Measurements from ENCODE around the gene ITPR3.

ITPR3 gene

GRCh38 chr6:33584700-33585402, 36.3 kb upstream of the ITPR3 start:
- Histone ChIP-seq H3K27ac (ENCODE audit: low read depth, low read length) (no peak overlapping the region), H3K9ac (ENCODE audit: low read length) (no peak overlapping the region), H3K4me3 (ENCODE audit: low read length) (no peak overlapping the region), H3K4me1 (ENCODE audit: control insufficient read depth, insufficient read depth, low read length) (peaks cover 2% of the 10 kb centered on the region), H3K27me3 (ENCODE audit: control insufficient read depth, insufficient read depth, low read length) (no peaks in the 10 kb centered on the region), H3K36me3 (ENCODE audit: control insufficient read depth, insufficient read depth, low read length) (no peaks in the 10 kb centered on the region)

GRCh38 chr6:33585403-33586107, 35.6 kb upstream of the ITPR3 start:
- no peaks in the 10 kb centered on the region for H3K4me1 ChIP-seq (ENCODE audit: control insufficient read depth, insufficient read depth, low read length)
- H3K27ac ChIP-seq (ENCODE audit: low read depth, low read length): no peak overlapping the region
- H3K36me3 ChIP-seq (ENCODE audit: control insufficient read depth, insufficient read depth, low read length): no peaks in the 10 kb centered on the region
- no peak overlapping the region for H3K4me3 ChIP-seq (ENCODE audit: low read length)
- H3K27me3 ChIP-seq (ENCODE audit: control insufficient read depth, insufficient read depth, low read length): no peaks in the 10 kb centered on the region
- no peak overlapping the region for H3K9ac ChIP-seq (ENCODE audit: low read length)

GRCh38 chr6:33586108-33586640, 34.9 kb upstream of the ITPR3 start:
- Histone ChIP-seq H3K4me3 (ENCODE audit: low read length) (no peak overlapping the region), H3K9ac (ENCODE audit: low read length) (no peak overlapping the region), H3K4me1 (ENCODE audit: control insufficient read depth, insufficient read depth, low read length) (no peaks in the 10 kb centered on the region), H3K36me3 (ENCODE audit: control insufficient read depth, insufficient read depth, low read length) (no peaks in the 10 kb centered on the region), H3K27ac (ENCODE audit: low read depth, low read length) (no peak overlapping the region), H3K27me3 (ENCODE audit: control insufficient read depth, insufficient read depth, low read length) (no peaks in the 10 kb centered on the region)

- Histone ChIP-seq H3K36me3 (ENCODE audit: control insufficient read depth, insufficient read depth, low read length) (no peaks in the 10 kb centered on the region), H3K4me1 (ENCODE audit: control insufficient read depth, insufficient read depth, low read length) (no peaks in the 10 kb centered on the region), H3K4me3 (ENCODE audit: low read length) (no peak overlapping the region), H3K27me3 (ENCODE audit: control insufficient read depth, insufficient read depth, low read length) (no peaks in the 10 kb centered on the region), H3K9ac (ENCODE audit: low read length) (no peak overlapping the region), H3K27ac (ENCODE audit: low read depth, low read length) (no peak overlapping the region)
These were observed 33.6 kb upstream of the ITPR3 start for GRCh38 chr6:33587529-33587928.

GRCh38 chr6:33588894-33589293, 32.2 kb upstream of the ITPR3 start:
- no peaks in the 10 kb centered on the region for H3K4me1 ChIP-seq (ENCODE audit: control insufficient read depth, insufficient read depth, low read length)
- H3K27me3 ChIP-seq (ENCODE audit: control insufficient read depth, insufficient read depth, low read length): no peaks in the 10 kb centered on the region
- H3K36me3 ChIP-seq (ENCODE audit: control insufficient read depth, insufficient read depth, low read length): no peaks in the 10 kb centered on the region
- no peak overlapping the region for H3K27ac ChIP-seq (ENCODE audit: low read depth, low read length)
- H3K4me3 ChIP-seq (ENCODE audit: low read length): no peak overlapping the region
- no peak overlapping the region for H3K9ac ChIP-seq (ENCODE audit: low read length)

DNA sequence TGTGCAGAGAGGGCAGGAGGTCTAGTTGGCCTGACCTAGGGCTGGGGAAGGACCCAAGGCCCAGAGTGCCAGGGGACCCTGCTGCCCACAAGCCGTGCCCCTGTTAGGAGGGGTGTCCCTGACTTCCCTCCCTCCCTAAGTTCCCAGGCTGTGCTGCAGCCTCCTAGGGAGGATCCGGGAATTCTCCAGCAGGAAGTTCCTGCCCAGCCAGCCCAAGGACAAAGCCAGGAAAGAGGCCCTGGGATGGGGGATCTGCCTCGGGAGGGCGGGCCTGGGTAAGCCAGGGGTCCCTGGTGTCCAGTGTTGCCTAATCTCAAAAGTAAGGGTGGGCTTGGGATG, 31.8 kb upstream of the ITPR3 start:
- no peaks in the 10 kb centered on the region for H3K27me3 ChIP-seq (ENCODE audit: control insufficient read depth, insufficient read depth, low read length)
- no peaks in the 10 kb centered on the region for H3K4me1 ChIP-seq (ENCODE audit: control insufficient read depth, insufficient read depth, low read length)
- no peak overlapping the region for H3K4me3 ChIP-seq (ENCODE audit: low read length)
- H3K36me3 ChIP-seq (ENCODE audit: control insufficient read depth, insufficient read depth, low read length): no peaks in the 10 kb centered on the region
- H3K27ac ChIP-seq (ENCODE audit: low read depth, low read length): no peak overlapping the region
- no peak overlapping the region for H3K9ac ChIP-seq (ENCODE audit: low read length)

DNA sequence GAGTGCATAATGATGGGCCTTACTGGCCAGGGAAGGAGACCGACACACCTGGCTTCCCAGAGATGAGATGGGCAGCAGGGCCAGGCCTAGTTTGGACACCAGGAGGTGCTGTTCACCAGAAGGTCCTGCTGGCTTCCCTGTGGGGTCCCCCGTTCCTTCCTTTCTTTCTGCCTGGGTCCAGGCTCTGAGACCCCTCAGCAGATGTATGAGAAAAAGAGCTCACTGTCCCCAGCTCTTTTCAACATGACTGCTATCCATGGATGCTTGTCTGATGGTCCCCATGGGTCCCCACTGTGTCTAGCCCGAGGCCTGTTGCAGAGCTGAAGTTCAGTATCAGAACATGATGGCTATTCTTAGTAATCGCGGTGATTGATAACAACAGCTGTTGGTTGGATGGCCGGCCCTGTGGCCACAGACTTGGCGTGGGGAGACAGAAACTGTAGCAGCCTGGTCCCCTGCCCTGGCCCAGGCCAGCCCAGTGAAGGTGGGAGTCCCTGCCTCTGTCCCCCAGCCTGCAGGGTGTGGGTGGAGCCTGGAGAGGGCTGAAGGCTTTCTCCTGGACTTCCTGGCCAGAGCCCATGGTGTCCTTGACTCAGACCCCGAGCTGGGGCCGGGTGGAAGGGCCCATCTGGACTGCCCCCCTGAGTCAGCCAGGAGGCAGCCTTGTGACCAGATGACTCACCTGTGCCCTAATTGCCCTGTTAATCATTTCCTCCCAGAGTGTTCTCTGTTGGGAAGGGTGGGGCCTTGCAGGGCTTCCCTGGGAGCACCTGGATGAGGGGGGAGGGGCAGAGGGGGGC, 31.2 kb upstream of the ITPR3 start:
- H3K9ac ChIP-seq (ENCODE audit: low read length): no peak overlapping the region
- no peaks in the 10 kb centered on the region for H3K27me3 ChIP-seq (ENCODE audit: control insufficient read depth, insufficient read depth, low read length)
- H3K27ac ChIP-seq (ENCODE audit: low read depth, low read length): no peak overlapping the region
- H3K36me3 ChIP-seq (ENCODE audit: control insufficient read depth, insufficient read depth, low read length): no peaks in the 10 kb centered on the region
- no peaks in the 10 kb centered on the region for H3K4me1 ChIP-seq (ENCODE audit: control insufficient read depth, insufficient read depth, low read length)
- H3K4me3 ChIP-seq (ENCODE audit: low read length): no peak overlapping the region

DNA sequence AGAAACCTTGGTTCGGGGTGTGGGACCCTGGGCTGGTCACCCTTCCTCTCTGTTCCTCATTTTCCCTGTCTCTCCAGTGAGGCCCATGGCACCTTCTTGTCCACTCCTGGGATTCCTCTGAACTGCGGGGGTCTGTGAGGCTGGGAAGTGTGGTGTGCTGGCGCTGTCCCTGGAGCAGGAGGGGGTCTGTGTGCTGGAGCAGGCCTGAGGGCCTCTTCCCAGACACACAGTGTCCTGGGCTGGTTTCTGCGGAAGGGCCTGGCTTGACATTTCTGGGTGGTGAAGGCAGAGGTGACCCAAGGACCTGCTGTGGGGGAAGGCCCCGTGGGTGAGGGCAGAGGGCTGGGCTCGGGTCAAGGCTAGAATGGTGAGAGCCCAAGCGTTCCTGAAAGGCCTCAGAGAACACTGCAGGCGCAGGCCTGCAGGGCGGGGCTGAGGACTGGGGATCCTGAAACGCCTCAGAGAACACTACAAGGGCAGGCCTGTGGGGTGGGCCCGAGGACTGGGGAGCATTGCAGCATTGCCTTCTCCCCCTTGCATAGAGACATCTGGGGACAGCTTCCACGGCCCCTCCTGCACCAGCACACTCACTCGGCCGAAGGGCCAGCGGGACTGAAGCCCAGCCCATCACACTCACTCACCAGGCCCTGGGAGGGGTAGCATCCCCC, 30.5 kb upstream of the ITPR3 start:
- Histone ChIP-seq H3K27ac (ENCODE audit: low read depth, low read length) (no peak overlapping the region), H3K9ac (ENCODE audit: low read length) (no peak overlapping the region), H3K4me3 (ENCODE audit: low read length) (no peak overlapping the region), H3K36me3 (ENCODE audit: control insufficient read depth, insufficient read depth, low read length) (no peaks in the 10 kb centered on the region), H3K4me1 (ENCODE audit: control insufficient read depth, insufficient read depth, low read length) (no peaks in the 10 kb centered on the region), H3K27me3 (ENCODE audit: control insufficient read depth, insufficient read depth, low read length) (no peaks in the 10 kb centered on the region)

DNA sequence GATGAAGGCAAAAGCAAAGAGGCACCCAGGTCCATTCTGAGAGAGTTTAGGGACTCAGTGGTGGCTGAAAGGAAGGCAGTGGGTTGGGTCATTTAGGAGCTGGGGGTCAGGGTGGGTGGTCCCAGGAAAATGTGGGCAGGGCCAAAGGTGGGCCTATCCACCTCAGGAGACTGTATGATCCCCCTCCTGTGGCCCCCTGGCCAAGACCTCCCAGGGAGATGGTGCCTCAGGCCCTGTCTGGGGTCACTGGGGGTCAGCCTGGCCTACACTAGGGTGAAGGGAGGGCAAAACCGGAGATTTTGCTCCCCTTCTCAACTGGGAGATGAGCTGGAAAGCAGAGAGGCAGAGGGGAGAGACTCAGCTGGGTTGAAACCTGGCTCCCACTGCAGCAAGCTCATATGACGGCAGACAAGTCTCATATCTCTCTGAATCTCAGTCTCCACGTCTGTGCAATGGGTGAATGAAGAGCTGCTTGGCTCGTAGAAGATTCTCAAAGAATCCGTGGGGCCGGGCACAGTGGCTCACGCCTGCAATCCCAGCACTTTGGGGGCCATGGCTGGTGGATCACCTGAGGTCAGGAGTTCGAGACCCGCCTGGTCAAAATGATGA, 29.6 kb upstream of the ITPR3 start:
- H3K27ac ChIP-seq (ENCODE audit: low read depth, low read length): no peak overlapping the region
- H3K36me3 ChIP-seq (ENCODE audit: control insufficient read depth, insufficient read depth, low read length): no peaks in the 10 kb centered on the region
- no peak overlapping the region for H3K9ac ChIP-seq (ENCODE audit: low read length)
- no peaks in the 10 kb centered on the region for H3K4me1 ChIP-seq (ENCODE audit: control insufficient read depth, insufficient read depth, low read length)
- H3K27me3 ChIP-seq (ENCODE audit: control insufficient read depth, insufficient read depth, low read length): no peaks in the 10 kb centered on the region
- no peak overlapping the region for H3K4me3 ChIP-seq (ENCODE audit: low read length)

DNA sequence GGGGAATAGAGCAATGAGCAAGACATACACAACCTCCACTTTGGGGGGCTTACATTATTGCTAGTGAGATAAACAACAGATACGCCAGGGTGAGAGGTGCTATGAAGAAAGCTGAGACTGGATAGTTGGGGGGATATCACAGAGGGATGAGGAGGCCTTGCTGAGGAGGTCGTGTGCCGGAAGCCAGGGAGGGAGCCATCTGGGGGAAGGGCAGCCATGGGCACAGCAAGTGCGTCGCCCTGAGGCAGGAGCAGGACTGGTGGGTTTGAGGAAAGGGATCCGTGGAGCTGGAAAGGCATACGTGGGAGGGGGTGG, 28.9 kb upstream of the ITPR3 start:
- H3K27ac ChIP-seq (ENCODE audit: low read depth, low read length): no peak overlapping the region

GRCh38 chr6:33592595-33593413, 28.3 kb upstream of the ITPR3 start:
- Histone ChIP-seq H3K4me3 (ENCODE audit: low read length) (peak overlapping the region; percentile 44), H3K36me3 (ENCODE audit: control insufficient read depth, insufficient read depth, low read length) (no peaks in the 10 kb centered on the region), H3K27ac (ENCODE audit: low read depth, low read length) (no peak overlapping the region), H3K4me1 (ENCODE audit: control insufficient read depth, insufficient read depth, low read length) (no peaks in the 10 kb centered on the region), H3K9ac (ENCODE audit: low read length) (no peak overlapping the region), H3K27me3 (ENCODE audit: control insufficient read depth, insufficient read depth, low read length) (no peaks in the 10 kb centered on the region)

More for the DNA sequence above, 28.9 kb upstream of the ITPR3 start:
- H3K27me3 ChIP-seq (ENCODE audit: control insufficient read depth, insufficient read depth, low read length): no peaks in the 10 kb centered on the region
- H3K9ac ChIP-seq (ENCODE audit: low read length): no peak overlapping the region
- H3K4me1 ChIP-seq (ENCODE audit: control insufficient read depth, insufficient read depth, low read length): no peaks in the 10 kb centered on the region
- no peaks in the 10 kb centered on the region for H3K36me3 ChIP-seq (ENCODE audit: control insufficient read depth, insufficient read depth, low read length)
- H3K4me3 ChIP-seq (ENCODE audit: low read length): no peak overlapping the region
